Thoracic aorta (tissue), 2 donors: ENCODE data around the gene EIF4E. TPM values are rescaled to one million over a fixed set of nuclear protein-coding genes. Genes with fewer than 3 reads are reported as not detected.

ENCODE experiments used
- ATAC-seq: fragments of 150-250 bp; one replicate; pipeline ENCODE4 v1.8.0; 2017; ENCODE audit warnings: low read depth; ENCODE audit not compliant: insufficient number of reproducible peaks, low FRiP score
- DNase-seq: peaks from one replicate; pipeline ENCODE4 v3.0.0-alpha.2; 2020; ENCODE audit warnings: low spot score
- H3K27ac ChIP-seq, 2 donors: fragments of 200-600 bp; sonication (generic); 1 replicate in 1 of 2; 2 replicates in 1 of 2; pipeline ENCODE4 v1.5.1; 2016; ENCODE audit warnings: mild to moderate bottlenecking in 2 of 2, moderate library complexity in 2 of 2
- H3K27me3 ChIP-seq: fragments of 200-600 bp; sonication (generic); replicated peaks from 2 replicates; pipeline ENCODE4 v1.6.0; 2016; ENCODE audit warnings: mild to moderate bottlenecking; ENCODE audit not compliant: insufficient read depth
- H3K36me3 ChIP-seq: fragments of 200-600 bp; sonication (generic); one replicate; pipeline ENCODE4 v1.5.1; 2016
- H3K4me1 ChIP-seq, 2 donors: fragments of 200-600 bp; sonication (generic); 1 replicate in 1 of 2; 2 replicates in 1 of 2; pipeline versions ENCODE4 v1.5.1 to v1.6.0; 2016; ENCODE audit warnings: low read depth in 2 of 2, mild to moderate bottlenecking in 1 of 2; ENCODE audit not compliant: control insufficient read depth in 1 of 2
- H3K4me3 ChIP-seq: fragments of 200-600 bp; sonication (generic); 2 replicates; pipeline ENCODE4 v1.5.1; 2016; ENCODE audit warnings: mild to moderate bottlenecking
- H3K9me3 ChIP-seq: fragments of 200-600 bp; sonication (generic); 2 replicates; pipeline ENCODE4 v1.5.1; 2016
- total RNA-seq, 2 donors: library from RNA; depleted of rRNA; stranded (reverse); fragments of >200 nt; gene quantifications; one replicate each; pipeline versions ENCODE4 v1.1.0 to v1.2.3, GENCODE V29; 2016
- TF ChIP-seq, protein P1 (sequence below): fragments of 200-600 bp; sonication (generic); IDR thresholded peaks from one replicate; pipeline ENCODE4 v1.5.1; 2019; ENCODE audit warnings: antibody characterized with exemption

EIF4E gene
- total RNA-seq, 2 donors from 2014 or later, result 108 to 111 TPM

DNA sequence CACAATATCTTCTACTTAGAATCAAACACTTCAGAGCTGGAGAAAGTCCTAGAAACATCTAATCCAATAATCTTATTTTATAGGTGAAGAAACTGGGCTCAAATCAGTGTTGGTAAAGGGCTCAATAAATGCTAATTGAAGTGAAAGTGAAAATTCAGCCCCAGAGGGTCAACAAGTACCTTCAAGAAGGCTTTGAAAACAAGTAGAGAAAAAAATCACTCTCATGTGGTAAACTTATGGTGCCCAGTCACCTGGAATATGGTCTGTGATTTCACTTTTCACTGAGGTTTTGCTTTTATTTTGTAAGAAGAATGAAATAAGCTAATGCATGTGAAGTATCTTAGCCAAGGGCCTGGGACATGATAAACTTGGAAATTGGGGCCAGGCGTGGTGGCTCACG lies 29.1 kb upstream of the EIF4E start:
- no peaks in the 10 kb centered on the region for H3K9me3 ChIP-seq
- no peak overlapping the region for H3K4me3 ChIP-seq
- no peak overlapping the region for H3K27ac ChIP-seq
- TF ChIP-seq, protein P1, sequence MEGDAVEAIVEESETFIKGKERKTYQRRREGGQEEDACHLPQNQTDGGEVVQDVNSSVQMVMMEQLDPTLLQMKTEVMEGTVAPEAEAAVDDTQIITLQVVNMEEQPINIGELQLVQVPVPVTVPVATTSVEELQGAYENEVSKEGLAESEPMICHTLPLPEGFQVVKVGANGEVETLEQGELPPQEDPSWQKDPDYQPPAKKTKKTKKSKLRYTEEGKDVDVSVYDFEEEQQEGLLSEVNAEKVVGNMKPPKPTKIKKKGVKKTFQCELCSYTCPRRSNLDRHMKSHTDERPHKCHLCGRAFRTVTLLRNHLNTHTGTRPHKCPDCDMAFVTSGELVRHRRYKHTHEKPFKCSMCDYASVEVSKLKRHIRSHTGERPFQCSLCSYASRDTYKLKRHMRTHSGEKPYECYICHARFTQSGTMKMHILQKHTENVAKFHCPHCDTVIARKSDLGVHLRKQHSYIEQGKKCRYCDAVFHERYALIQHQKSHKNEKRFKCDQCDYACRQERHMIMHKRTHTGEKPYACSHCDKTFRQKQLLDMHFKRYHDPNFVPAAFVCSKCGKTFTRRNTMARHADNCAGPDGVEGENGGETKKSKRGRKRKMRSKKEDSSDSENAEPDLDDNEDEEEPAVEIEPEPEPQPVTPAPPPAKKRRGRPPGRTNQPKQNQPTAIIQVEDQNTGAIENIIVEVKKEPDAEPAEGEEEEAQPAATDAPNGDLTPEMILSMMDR, result no peak
- no peak for DNase-seq
- H3K36me3 ChIP-seq, result no peaks in the 10 kb centered on the region
- no peaks in the 10 kb centered on the region for H3K4me1 ChIP-seq
- H3K27me3 ChIP-seq, result no peaks in the 10 kb centered on the region
- no peak for ATAC-seq

DNA sequence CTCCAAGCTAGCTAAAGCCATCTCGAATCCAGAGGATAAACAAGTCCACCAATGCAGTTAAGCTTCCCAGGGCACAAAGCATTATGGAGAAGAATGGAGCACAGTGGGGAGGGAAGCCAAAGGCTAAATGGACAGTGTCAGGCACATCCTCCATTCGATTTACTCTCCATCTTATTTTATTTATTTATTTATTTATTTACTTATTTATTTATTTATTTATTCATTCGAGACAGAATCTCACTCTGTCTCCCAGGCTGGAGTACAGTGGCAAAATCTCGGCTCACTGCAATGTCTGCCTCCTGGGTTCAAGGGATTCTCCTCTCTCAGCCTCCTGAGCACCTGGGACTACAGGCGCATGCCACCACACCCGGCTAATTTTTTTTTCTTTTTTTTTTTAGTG lies 26.3 kb upstream of the EIF4E start:
- H3K4me1 ChIP-seq, result no peaks in the 10 kb centered on the region
- no peak for ATAC-seq
- no peak overlapping the region for H3K4me3 ChIP-seq
- H3K27ac ChIP-seq, result no peak overlapping the region
- H3K9me3 ChIP-seq, result no peaks in the 10 kb centered on the region
- TF ChIP-seq, protein P1, result no peak
- no peaks in the 10 kb centered on the region for H3K36me3 ChIP-seq
- DNase-seq, result no peak
- H3K27me3 ChIP-seq, result no peaks in the 10 kb centered on the region

DNA sequence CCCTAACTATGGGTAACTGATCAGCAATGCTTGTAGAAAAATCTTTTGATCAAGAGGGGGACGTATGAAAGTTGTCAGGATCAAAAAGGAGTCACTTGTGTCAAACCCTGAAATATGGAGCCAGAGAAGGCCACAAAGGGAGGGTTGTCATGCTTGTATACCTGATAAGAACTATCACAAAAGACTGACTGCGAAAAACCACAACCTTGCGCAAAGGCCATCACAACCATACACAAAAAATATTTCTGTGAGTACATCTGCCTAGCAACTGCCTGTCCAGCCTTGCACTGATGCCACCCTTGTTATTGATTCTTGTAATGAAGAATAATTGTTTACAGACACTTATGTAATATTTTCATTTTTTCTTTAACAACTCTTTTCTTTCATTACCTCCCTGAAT lies 22.8 kb upstream of the EIF4E start:
- no peak overlapping the region for H3K4me3 ChIP-seq
- H3K36me3 ChIP-seq, result no peaks in the 10 kb centered on the region
- no peak overlapping the region for H3K27ac ChIP-seq
- no peaks in the 10 kb centered on the region for H3K9me3 ChIP-seq
- no peaks in the 10 kb centered on the region for H3K4me1 ChIP-seq
- ATAC-seq, result no peak
- no peaks in the 10 kb centered on the region for H3K27me3 ChIP-seq
- DNase-seq, result no peak
- TF ChIP-seq, protein P1, result no peak

DNA sequence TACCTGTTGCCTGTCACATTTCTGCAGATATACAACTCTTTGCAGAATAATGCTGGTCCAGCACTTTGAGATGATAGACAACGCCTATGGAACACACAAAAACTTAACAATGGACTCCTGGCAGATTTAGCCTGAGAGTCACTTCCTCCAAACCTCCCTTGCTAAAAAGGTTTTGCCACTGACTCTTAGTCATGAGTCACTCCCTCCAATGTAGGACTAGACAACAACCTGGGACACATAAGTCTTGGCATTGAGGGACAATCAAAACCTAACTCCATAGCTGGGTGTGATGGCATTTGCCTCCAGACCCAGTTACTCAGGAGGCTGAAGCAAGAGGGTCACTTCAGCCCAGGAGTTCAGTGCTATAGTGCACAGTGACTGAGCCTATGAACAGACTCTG lies 22.0 kb upstream of the EIF4E start:
- Histone ChIP-seq H3K27ac (no peak overlapping the region), H3K4me3 (no peak overlapping the region), H3K36me3 (no peaks in the 10 kb centered on the region), H3K27me3 (no peaks in the 10 kb centered on the region), H3K4me1 (peaks cover 3 to 6% of the 10 kb centered on the region in 2 donors), H3K9me3 (no peaks in the 10 kb centered on the region)
- TF ChIP-seq, protein P1, result no peak
- DNase-seq, result no peak
- ATAC-seq, result no peak

DNA sequence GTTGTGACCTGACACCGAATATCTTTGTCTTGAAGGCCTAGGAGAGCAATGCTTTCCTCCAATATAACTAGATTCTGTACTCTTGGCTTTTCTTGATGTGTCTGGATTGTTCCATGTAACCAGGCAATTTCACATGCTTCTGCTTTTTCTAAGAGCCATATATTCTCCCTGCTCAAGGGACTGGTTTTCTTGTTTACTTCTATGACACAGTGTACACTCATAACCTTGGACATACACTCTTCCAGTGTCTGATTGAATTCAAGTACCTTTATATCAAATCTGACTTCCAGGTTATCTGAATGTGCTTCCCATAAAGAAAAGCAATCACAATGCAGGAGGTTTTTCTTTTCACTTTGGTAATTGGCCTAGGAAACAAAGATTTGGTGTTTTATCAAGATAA lies 17.4 kb upstream of the EIF4E start:
- no peak overlapping the region for H3K4me3 ChIP-seq
- H3K9me3 ChIP-seq, result no peaks in the 10 kb centered on the region
- H3K27ac ChIP-seq, result peak overlapping the region; percentile 15 to 64
- peaks cover 8 to 20% of the 10 kb centered on the region in 2 donors for H3K4me1 ChIP-seq
- H3K27me3 ChIP-seq, result no peaks in the 10 kb centered on the region
- no peaks in the 10 kb centered on the region for H3K36me3 ChIP-seq
- TF ChIP-seq, protein P1, result no peak
- ATAC-seq (no peak), DNase-seq (no peak)
